GM12864 (cell line): Measurements from ENCODE around the gene MOCOS.
"Not testable (repeated sequence)": the region's sequence is repeated elsewhere in the genome, so short reads cannot be mapped to it uniquely, and the experiment has no call there.

Experiments used
- DNase-seq: peaks from one replicate; pipeline ENCODE4 v3.0.0-alpha.2; 2011; ENCODE audit warnings: low read depth
- H3K4me3 ChIP-seq: 2 replicates; pipeline ENCODE4 v1.5.1; 2011; ENCODE audit warnings: mild to moderate bottlenecking, low read depth, low read length, control low read depth
- TF ChIP-seq, protein P1 (sequence below): IDR thresholded peaks from 2 replicates; pipeline ENCODE4 v1.5.1; 2011; ENCODE audit warnings: low read depth, mild to moderate bottlenecking, moderate library complexity, low read length, control low read depth, inconsistent platforms; ENCODE audit errors: missing control alignments

Gene MOCOS

DNA sequence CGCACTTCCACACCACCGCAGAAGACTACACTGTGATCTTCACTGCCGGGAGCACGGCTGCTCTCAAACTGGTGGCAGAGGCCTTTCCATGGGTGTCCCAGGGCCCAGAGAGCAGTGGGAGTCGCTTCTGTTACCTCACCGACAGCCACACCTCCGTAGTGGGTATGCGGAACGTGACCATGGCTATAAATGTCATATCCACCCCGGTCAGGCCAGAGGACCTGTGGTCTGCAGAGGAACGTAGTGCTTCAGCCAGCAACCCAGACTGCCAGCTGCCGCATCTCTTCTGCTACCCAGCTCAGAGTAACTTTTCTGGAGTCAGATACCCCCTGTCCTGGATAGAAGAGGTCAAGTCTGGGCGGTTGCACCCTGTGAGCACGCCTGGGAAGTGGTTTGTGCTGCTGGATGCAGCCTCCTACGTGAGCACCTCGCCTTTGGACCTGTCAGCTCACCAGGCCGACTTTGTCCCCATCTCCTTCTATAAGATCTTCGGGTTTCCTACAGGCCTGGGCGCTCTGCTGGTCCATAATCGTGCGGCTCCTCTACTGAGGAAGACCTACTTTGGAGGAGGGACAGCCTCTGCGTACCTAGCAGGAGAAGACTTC, 12.5 kb downstream of the MOCOS start:
- no peak for DNase-seq
- TF ChIP-seq, protein P1, sequence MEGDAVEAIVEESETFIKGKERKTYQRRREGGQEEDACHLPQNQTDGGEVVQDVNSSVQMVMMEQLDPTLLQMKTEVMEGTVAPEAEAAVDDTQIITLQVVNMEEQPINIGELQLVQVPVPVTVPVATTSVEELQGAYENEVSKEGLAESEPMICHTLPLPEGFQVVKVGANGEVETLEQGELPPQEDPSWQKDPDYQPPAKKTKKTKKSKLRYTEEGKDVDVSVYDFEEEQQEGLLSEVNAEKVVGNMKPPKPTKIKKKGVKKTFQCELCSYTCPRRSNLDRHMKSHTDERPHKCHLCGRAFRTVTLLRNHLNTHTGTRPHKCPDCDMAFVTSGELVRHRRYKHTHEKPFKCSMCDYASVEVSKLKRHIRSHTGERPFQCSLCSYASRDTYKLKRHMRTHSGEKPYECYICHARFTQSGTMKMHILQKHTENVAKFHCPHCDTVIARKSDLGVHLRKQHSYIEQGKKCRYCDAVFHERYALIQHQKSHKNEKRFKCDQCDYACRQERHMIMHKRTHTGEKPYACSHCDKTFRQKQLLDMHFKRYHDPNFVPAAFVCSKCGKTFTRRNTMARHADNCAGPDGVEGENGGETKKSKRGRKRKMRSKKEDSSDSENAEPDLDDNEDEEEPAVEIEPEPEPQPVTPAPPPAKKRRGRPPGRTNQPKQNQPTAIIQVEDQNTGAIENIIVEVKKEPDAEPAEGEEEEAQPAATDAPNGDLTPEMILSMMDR, result no peak
- no peak overlapping the region for H3K4me3 ChIP-seq

DNA sequence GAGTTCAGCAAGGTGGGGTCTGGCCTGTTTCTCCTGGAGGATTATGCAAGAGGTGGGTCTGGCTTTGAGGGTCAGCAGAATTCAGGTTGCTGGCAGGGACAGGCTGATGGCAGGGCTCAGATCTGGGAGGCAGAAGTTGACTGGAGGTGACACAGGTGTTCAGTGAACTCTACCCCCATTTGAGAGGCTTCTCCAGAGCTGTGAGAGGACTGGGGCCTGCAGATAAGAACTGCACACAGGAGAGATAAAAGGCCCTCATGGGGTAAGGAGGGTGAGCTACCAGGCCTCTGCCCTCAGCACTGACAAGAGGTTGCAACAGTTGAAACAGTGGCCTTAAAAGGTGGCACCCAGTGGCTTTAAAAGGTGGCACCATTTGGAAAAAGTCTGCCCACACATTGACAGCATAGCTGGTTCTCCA, 13.1 kb downstream of the MOCOS start:
- DNase-seq, result no peak
- no peak overlapping the region for H3K4me3 ChIP-seq
- TF ChIP-seq, protein P1, result no peak

DNA sequence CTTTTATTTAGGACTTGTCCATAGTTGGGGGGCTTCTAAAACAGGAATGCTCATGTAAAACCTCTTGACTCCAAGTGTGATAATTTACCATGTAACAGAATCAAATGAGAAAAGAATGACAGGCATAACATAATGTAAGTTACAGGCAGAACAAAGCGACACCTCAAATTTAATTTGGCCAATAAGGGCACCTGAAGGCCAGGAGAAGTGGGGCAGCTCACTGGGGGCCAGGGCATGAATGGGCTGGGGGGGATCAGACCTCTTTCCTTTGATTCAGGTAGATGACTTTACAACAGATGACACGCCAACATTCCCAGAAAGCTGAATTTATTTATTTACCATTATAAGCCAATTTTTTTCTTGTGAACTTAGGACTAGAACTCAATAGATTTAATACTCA, 14.5 kb downstream of the MOCOS start:
- no peak for DNase-seq
- TF ChIP-seq, protein P1, result no peak
- H3K4me3 ChIP-seq, result no peak overlapping the region

DNA sequence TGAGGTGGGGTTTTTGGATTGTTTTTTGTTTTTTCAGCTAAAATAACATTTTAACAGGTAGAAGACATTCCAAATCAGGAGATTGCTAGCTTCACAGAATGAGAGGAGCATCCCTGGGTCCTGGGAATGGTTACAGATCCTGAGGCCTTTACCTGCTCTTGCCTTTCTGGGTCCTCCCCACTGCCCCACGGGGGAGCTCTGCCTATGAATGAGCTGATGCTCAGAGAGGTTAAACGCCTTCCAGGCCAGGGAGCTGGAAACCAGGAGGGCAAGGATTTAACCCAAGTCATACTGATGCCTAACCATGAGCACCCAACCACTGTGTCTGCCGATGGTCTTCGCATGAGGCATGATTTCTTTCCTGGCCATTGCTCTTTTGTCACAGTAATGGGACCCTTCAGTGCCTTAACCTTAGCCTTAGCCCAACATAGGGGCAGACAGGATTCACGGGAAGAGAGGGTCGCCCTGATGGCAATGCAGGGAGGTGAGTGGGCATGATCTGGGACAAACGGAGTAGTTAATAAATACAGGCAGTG, 16.1 kb downstream of the MOCOS start:
- TF ChIP-seq, protein P1, result no peak
- H3K4me3 ChIP-seq, result no peak overlapping the region
- DNase-seq, result no peak

DNA sequence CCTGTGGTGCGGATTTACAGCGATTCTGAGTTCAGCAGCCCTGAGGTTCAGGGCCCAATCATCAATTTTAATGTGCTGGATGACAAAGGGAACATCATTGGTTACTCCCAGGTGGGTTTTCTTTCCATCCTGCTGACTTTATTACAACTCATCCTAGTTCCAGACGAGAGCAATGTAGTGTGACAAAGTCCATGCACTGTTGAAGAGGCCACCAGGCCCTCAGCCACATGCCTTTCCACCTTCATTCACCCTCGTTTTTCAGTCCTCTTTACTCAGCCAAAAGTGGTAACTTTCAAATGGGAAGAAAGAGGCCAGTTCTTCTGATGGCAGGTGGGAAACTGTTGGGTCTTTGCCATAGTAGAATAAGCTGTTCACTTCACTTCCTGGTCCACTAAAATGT, 17.9 kb downstream of the MOCOS start:
- no peak for DNase-seq
- TF ChIP-seq, protein P1, result no peak
- H3K4me3 ChIP-seq, result no peak overlapping the region

DNA sequence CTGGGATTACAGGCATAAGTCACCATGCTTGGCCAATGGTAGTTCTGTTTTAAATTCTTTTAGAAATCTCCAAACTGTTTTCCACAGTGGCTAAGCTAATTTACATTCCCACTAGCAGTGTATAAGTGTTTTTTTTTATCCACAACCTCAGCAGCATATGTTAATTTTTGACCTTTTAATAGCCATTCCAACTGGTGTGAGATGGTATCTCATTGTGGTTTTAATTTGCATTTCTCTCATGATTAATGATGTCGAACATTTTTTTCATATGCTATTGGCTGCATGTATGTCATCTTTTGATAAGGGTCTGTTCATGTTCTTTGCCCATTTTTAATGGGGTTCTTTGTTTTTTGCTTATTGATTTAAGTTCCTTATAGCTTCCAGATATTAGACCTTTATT, 20.0 kb downstream of the MOCOS start:
- no peak overlapping the region for H3K4me3 ChIP-seq
- DNase-seq, result no peak
- TF ChIP-seq, protein P1, result no peak

DNA sequence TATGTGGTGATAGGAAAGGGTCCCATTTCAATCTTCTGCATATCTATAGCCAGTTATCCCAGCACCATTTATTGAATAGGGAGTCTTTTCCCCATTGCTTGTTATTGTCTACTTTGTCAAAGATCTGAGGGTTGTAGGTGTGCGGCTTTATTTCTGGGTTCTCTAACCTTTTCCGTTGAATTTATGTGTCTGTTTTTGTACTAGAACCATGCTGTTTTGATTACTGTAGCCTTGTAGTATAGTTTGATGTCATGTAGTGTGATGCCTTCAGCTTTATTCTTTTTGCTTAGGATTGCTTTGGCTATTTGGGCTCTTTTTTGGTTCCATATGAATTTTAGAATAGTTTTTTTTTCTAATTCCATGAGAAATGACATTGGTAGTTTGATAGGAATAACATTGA, 20.7 kb downstream of the MOCOS start:
- not testable (repeated sequence) for H3K4me3 ChIP-seq, DNase-seq
